ENCODE results near the gene GPR15.

GRCh38 chr3:98580401-98581386 is 48.9 kb downstream of the GPR15 start:
- TF ChIP-seq CTCF (IDR thresholded peaks at IDR 0.05; ENCODE audit: low read length) (no peak), EZH2 (optimal IDR thresholded peaks at IDR 0.05; ENCODE audit: low read depth, low read length) (no peak)

Measured in MM.1S (cell line).